Fibroblast of lung (primary cell): ENCODE results near the gene ST6GAL1.

Experiments used
- EZH2 ChIP-seq: IDR thresholded peaks from 2 replicates; pipeline ENCODE4 v1.5.1; 2012; ENCODE audit warnings: low read length, control low read depth, mild to moderate bottlenecking; ENCODE audit errors: missing control alignments
- TF ChIP-seq, protein P1 (sequence below), 2 donors: IDR thresholded peaks in 1 of 2; conservative IDR thresholded peaks in 1 of 2; 1 replicate in 1 of 2; 2 replicates in 1 of 2; pipeline ENCODE4 v1.5.1; 2011 to 2012; ENCODE audit warnings: low read length in 2 of 2, control low read depth in 1 of 2, inconsistent platforms in 1 of 2, low read depth in 1 of 2, mild to moderate bottlenecking in 1 of 2

- TF ChIP-seq, protein P1, sequence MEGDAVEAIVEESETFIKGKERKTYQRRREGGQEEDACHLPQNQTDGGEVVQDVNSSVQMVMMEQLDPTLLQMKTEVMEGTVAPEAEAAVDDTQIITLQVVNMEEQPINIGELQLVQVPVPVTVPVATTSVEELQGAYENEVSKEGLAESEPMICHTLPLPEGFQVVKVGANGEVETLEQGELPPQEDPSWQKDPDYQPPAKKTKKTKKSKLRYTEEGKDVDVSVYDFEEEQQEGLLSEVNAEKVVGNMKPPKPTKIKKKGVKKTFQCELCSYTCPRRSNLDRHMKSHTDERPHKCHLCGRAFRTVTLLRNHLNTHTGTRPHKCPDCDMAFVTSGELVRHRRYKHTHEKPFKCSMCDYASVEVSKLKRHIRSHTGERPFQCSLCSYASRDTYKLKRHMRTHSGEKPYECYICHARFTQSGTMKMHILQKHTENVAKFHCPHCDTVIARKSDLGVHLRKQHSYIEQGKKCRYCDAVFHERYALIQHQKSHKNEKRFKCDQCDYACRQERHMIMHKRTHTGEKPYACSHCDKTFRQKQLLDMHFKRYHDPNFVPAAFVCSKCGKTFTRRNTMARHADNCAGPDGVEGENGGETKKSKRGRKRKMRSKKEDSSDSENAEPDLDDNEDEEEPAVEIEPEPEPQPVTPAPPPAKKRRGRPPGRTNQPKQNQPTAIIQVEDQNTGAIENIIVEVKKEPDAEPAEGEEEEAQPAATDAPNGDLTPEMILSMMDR (conservative IDR thresholded peaks at IDR 0.05 in 1 of 2, IDR thresholded peaks at IDR 0.05 in 1 of 2; ENCODE audit: low read depth in 1 of 2, low read length in 2 of 2), result no peak
- no peak for TF ChIP-seq EZH2
Measured at GRCh38 chr3:187036394-187036793, 106.1 kb downstream of the ST6GAL1 start.
